OCI-M1 (cell line): ENCODE measurements around the gene NECAP2.
A peak's percentile ranks its signal among the peaks of the same experiment; 100 is the strongest.

Experiments
- DNase-seq: peaks from one replicate; lab custom pipeline; 2025; lab: John Stamatoyannopoulos, UW

Gene NECAP2

DNA sequence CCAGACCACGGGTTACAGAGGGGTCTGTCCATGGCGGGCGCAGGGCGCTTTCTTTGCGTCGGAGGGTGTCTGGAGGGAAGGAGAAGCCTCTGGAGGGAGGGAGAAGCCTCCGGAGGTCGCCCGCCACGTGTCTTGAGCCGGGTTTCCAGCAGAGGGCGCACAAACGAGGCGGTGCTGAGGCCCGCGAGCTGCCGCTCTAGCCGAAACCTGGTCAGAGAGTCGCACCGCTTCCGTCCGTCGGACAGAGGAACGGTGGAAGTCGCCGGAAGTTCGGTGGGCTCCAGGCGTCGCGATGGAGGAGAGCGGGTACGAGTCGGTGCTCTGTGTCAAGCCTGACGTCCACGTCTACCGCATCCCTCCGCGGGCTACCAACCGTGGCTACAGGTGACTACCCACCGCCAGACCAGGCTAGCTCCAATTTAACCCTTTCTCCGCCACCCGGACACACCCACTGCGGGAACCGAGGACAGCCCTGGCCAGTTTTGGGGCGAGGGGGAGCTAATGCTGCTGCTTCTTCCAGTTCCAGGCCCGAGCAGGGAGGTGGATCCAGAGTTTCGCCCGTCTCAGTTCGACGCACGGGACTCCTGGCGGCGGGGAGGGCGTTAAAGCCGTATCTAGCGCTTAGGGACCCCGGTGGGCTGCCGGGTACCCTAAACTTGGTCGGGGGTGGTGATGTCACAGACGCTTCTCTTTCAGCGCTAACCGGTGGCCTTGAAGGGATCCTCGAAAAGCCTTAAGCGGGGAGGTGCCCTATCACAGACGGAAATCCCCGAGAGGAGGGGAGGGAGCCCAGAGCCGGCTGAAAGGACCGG lies at the start of gene NECAP2:
NECAP2 (plus strand) TSS at position 255 of the 812 bp plus-strand sequence; CDS start at position 293, 38 bp downstream.
- peak; percentile 96 for DNase-seq

DNA sequence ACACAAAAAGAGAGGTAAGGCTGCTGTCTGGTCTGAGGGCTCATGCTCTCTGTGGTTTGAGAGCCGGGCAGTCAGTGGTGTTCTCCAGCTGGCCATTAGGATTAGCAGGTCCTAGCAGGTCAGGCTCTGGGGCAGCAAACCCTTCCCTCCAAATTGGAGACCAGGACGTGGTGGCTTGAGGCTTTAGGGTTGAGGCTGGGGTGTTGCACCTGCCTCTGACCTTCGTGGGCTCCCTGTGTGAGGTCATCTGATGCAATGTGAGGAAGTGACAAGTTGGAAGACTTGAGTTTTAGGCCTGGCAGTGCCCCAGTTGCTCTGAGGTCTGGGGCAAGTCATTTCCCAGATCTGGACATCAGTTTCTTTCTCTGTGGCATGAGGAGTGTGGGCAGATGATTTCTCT lies 49.1 kb upstream of the NECAP2 start:
- peak; percentile 22 for DNase-seq

DNA sequence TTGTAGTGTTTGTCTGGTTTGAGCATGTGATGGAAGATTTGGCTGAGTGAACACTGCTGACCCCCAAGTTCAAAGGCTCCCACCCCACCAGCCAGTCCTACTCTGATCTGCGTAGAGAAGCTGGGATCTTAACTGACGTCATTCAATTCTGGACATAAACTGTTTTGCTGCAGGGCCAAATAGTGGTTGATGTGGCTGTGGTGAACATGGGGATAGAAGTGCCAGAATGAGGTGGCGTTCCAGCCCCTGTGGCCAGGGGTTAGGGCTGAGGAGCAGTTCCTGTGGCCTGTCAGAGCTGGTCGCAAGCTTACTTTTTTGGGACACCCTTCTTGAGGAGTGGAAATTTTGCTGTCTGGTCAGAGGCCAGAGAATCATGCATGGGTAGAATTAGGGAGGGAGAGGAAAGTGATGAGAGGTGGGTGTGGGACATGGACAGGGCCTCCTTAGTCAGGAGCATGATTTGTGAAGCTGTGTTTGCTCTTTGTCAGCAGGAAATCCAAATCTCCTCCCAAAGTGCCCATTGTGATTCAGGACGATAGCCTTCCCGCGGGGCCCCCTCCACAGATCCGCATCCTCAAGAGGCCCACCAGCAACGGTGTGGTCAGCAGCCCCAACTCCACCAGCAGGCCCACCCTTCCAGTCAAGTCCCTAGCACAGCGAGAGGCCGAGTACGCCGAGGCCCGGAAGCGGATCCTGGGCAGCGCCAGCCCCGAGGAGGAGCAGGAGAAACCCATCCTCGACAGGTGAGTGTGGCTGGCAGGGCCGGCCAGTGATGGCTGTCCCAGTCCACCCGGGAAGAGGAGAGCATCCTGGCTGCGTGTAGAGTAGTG lies 47.6 kb upstream of the NECAP2 start:
- no peak for DNase-seq

DNA sequence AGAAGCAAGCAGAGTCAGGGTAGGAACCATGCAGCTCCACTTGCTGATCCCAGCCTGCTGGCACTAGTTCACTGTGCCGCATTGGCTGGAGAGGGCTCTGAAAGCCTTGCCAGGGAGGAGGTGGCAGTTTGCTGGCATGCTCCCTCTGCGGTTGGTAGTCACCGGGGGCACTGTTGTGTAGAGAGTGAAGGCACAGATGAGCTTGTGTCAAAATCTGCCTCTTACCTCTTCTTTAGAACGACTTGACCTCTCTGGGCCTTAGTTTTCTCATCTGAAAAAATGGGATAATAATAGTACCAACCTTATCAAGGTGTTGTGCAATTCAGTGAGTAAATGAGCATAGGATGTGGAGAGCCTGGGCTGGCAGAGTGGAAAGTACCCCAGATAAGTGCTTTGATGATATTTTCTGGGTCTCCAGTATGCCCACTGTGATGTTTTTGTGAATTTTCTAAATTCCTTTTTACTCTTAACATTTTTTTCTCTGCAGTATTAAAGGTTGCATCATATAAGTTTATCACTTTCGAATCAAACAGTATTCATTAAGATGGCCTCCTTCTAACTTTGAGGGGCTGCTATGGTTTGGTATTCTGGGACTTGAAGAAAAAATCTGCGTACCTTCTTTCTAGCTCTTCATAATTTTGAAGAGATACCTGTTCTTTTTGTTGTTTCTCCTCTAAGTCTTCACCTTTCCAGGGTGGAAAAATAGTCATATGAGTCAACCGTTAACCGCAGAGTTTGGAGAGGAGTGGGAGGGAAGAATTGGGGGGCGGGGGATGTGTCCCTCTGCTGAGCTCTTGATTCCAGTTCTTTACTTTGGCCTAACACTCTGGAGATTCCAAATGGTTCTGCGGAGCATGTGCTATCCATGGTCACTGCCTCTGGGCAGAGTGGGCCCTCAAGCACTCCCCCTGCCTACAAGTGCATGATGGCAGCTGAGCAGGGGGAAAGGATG lies 46.7 kb upstream of the NECAP2 start:
- no peak for DNase-seq

DNA sequence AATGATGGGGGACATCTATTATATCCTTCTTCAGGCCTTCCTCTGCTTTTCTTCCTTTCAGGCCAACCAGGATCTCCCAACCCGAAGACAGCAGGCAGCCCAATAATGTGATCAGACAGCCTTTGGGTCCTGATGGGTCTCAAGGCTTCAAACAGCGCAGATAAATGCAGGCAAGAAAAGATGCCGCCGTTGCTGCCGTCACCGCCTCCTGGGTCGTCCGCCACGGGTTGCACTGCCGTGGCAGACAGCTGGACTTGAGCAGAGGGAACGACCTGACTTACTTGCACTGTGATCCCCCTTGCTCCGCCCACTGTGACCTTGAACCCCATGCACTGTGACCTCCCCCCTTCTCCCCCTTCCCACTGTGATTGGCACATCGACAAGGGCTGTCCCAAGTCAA lies 45.5 kb upstream of the NECAP2 start:
- DNase-seq = no peak

GRCh38 chr1:16396591-16396990 lies 43.9 kb upstream of the NECAP2 start:
- DNase-seq = no peak

DNA sequence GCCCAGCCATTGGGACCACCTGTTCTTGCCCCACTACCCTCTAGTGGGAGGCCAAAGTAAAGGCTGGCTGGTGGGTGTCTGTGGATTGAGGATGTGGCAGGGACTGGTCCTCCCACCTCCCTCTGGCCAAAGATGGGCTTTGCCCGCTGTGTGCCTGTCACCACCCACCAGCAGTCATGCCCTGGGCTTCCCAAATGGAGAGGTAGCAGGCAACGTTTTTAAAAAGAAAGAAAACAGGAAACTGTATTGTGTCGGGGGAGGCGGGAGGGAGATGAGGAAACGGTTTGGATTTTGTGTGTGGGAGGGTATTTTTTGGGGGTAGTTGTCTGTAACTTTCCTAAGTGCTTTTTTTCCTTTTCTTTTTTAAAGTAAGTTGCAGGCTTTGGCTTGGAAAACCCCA lies 43.4 kb upstream of the NECAP2 start:
- no peak for DNase-seq

DNA sequence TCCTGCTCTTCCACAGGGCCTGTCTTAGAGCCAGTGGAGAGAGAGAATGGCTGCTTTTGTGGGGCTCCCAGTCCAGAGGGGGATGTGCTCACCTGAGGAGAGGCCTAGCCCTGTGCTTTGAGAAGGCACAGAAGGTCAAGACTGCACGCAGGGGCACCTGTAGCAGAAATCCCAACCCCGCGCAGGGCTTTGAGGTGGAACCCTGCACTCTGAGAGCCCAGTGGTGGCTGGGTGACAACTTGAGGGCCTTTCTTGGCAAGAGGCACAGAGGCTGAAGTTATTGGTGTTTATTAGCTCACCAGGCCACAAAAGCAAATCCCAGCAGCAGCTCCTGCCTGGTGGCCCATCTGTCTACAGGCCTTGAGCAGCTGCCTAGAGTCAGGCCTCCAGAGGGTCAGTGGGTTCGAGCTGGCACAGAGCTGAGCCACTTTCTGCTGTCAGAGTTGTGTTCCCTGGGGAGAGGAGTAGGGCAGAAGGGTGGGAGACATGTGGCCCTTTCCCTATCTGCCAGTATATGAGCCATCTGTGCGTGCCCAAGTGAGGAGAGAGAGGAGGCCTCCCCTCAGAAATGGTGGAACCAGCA lies 42.1 kb upstream of the NECAP2 start:
- no peak for DNase-seq

GRCh38 chr1:16402742-16403141 lies 37.8 kb upstream of the NECAP2 start:
- DNase-seq = no peak

GRCh38 chr1:16405441-16405840 lies 35.1 kb upstream of the NECAP2 start:
- no peak for DNase-seq

- no peak for DNase-seq
These were observed 33.7 kb upstream of the NECAP2 start for GRCh38 chr1:16406868-16407267.

DNA sequence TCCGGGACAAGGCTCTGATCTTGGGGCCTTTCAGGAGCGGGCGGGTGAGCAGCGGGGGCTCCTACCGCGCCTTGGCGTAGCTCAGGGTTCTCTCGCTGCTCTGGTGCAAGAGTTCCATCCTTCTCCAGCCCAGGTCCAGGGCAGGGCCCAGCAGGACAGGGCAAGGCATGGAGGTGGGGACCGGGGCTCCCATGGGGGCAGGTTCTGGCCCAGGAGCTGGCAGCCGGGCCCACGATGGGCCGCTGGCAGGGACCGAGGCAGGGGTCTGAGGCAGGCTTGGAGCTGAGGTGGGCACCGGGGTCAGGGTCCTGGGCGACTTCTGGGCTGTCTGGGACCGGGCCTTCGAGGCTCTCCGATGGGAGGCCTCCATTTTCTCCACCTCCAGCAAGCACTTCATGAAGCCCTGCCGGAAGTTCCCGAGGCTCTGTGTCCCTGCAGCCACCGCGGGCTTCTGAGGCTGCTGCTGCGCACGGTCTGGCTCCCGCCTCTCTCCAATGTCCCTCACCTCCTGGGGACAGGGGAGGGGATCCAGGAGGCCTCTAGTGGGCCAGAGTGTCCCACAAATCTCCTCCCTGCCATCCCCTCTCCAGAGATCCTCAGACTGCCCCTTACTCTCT lies 30.9 kb upstream of the NECAP2 start:
- DNase-seq = no peak

DNA sequence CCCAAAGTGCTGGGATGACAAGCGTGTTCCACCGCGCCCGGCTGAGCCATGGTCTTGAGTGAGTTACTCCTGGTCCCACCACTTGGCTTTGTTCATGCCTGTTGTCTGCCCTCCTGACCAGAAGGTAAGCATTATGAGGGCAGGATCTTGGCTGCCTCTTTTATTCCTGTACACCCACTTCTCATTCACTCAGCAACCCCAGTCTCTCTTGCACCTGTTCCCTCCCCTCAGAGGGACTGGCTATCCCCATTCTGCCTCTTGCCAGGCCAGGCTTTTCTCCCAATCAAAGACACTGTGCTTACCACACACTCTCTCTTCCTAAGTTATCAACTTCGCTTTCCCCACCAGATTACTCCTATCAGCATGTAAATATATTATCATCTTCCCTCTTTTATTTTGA lies 29.7 kb upstream of the NECAP2 start:
- DNase-seq = no peak

- DNase-seq = no peak
These were observed 27.3 kb upstream of the NECAP2 start for GRCh38 chr1:16413191-16413590.

DNA sequence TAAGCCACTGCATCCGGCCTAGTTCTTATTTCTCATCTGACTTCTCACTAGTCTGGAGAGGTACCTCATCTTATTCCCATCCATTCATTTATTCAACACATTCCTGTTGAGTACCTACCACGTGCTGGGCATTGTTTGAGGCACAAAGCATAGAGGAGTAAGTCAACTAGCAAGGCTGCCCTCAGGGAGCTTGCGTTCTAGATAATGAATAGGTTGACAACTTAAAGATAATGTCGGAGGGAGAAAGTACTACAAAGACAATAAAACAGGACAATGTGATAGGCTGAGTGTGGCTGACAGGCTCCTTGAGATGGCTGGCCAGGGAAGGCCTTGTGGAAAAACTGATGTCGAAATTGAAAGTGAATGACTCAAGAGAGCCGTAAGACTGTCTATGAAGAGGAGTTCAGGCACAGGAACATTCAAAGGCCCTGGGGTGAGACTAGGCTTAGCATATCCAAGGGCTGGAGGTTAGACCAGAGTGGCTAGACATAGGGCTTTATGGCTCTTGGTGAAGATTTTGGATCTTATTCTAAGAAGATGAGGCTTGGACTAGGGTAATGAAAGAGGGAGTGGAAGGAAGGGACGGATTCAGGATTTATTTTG lies 21.6 kb upstream of the NECAP2 start:
- peak; percentile 26 for DNase-seq

DNA sequence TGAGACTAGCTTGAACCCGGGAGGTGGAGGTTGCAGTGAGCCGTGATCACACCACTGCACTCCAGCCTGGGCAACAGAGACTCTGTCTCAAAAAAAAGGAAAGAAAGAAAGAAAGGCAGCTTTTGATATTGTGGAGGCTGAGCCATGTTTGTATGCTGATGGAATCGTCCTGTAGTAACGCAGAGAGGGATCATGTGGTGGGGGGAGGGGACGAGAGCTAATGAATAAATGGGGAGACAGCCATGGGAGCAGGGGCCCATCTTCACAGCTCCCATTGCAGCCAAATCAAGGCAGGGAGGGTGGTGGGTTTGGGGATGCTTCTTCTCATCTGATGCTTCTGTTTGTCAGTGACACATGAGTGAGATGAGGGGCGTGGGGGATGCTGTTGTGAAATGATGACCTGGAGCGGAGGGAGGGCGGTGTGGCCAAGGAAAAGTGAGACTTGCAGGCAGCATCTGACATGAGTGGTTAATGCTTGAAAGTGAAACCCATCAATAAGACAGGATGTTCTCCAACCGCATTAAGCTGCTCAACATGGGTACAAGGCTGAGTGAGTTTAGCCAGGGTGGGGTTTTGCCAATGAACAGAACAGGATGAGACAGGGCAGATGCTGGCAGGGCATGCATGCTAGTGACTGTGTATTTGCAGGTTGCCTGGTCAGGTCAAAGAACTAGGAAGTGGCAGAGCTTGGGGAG lies 20.0 kb upstream of the NECAP2 start:
- no peak for DNase-seq

GRCh38 chr1:16421201-16421600 lies 19.3 kb upstream of the NECAP2 start:
- DNase-seq = no peak

DNA sequence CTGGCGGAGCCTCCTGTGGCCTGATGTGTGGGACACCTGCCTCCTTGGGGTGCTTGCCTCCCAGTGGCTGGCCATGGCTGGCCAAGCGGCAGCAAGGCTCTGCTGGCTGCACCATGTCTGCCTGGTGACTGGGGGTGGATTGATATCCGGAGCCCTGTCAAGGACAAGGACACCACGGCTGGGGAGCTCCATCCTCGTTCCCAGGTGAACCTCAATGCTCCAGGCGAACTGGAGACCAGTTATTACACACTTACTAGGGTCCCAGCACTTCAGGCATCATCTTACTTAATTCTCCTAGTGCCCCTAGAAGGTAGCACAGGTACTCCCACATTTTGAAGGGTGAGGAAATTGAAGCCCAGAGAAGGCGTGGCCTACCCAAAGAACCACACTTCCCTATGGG lies 18.5 kb upstream of the NECAP2 start:
- no peak for DNase-seq

DNA sequence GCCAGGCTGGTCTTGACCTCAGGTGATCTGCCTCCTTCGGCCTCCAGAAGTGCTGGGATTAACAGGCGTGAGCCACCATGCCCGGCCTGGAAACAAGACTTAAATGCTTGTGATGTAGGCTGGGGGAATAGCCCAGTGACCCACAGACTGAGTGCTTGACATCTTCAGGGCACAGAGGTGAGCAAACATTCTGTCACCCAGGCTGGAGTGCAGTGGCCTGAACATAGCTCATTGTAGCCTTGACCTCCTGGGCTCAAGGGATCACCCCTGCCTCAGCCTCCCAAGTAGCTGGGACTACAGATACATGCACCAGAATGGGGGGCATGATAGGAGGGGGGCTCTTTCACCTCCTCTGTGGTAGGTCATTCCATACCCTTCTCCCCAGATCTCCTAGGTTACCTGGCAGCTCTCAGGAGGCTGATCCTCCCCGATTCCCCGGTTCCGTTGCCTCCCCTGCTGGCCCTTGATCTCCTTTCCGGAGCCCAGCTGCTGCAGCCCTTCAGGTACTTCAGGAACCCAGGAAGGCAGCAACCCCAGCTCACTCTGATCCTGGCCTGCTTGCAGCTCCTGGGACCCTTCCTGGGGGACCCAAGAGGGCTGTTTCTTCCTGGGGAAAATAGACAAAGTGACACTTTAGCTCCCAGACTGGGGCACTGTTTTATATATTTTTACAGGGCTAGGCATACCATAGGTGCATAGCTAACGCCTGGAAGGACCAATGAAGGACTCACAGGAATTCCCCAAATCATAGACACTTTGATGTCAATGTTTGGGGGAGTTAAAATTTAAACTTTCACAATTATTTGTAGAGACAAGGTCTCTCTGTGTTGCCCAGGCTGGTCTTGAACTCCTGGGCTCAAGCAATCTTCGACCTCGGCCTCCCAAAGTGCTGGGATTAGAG lies 15.1 kb upstream of the NECAP2 start:
- DNase-seq = no peak
